K562 treated with DMSO at 1 percent for 48 hours (cell line): ENCODE measurements around the gene PGGT1B. TPM values are rescaled to one million over a fixed set of nuclear protein-coding genes. Genes with fewer than 3 reads are reported as not detected.

Source experiments
- total RNA-seq: library from RNA; unstranded; fragments of 300-600 nt; gene quantifications from 2 replicates; pipeline ENCODE4 v1.2.3, GENCODE V29; 2022; ENCODE audit warnings: low replicate concordance; ENCODE audit errors: extremely low read depth

Gene PGGT1B
- not detected in 2 replicates for total RNA-seq

DNA sequence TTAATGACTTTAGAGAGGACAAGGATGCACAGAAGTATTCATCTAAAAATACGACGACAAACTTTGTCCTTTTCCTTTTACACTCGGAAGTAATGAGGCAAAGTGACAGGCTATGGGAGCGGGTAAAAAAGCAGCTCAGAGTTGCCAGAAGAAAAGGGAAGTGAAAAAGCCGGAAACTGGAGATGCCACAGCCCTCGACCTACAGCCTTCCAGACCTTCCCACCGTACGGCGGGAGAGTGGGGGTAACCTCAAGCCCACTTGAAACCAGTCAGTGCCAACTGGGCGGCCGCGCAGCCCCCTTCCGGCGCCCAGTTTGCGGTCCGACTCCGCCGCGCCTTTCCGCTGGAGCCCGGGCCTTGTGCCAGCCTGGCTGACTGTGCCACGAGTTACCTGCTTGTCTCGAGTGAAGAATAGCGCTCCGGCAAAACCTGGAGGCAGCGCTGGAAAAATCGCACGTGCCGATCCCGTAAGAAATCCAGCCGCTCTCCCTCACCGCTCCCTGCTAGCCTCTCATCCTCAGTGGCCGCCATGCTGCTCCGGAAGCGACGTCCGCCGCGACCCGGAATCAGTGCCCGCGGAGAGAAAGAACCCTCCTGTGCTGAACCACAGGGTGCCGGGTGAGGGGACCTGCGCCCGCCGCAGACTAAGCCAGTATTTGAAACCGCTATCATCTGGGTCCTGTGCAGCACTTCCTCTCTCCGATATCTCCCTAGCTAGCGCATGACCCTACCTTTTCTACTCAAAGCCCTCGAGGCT is at the start of gene PGGT1B:
TSS of gene PGGT1B (minus strand) at position 557 of the 757 bp plus-strand sequence. CDS start at position 531, 26 bp downstream.

GRCh38 chr5:115296124-115297022 is 33.7 kb upstream of the PGGT1B start, which contains the start of gene CCDC112:
Gene CCDC112 (minus strand): TSS chr5:115296654. CDS start chr5:115296543, 111 bp downstream.

GRCh38 chr5:115169487-115170133 is 93.1 kb downstream of the PGGT1B start, which contains the start of gene TRIM36:
Gene TRIM36 (minus strand): TSS chr5:115169908. CDS start chr5:115169634, 274 bp downstream.

Other genes starting within 250 kb of the PGGT1B start
- gene TRIM36, start 93.0 kb downstream of the PGGT1B start, total RNA-seq = not detected in 2 replicates
- not detected in 2 replicates for gene CCDC112, start 33.8 kb upstream of the PGGT1B start, total RNA-seq